Skeletal muscle satellite cell (primary cell): ENCODE data around the gene BFSP2.
"Not testable (repeated sequence)": the region's sequence is repeated elsewhere in the genome, so short reads cannot be mapped to it uniquely, and the experiment has no call there.

Experiments used
- H3K27me3 ChIP-seq: 2 replicates; pipeline ENCODE4 v1.7.0; 2013; ENCODE audit warnings: low read length; ENCODE audit not compliant: control insufficient read depth, insufficient read depth
- H3K36me3 ChIP-seq: 2 replicates; pipeline ENCODE4 v1.7.0; 2013; ENCODE audit warnings: mild to moderate bottlenecking, control low read depth, low read length; ENCODE audit not compliant: insufficient read depth
- H3K4me1 ChIP-seq: 2 replicates; pipeline ENCODE4 v1.7.0; 2013; ENCODE audit warnings: low read length; ENCODE audit not compliant: control insufficient read depth, insufficient read depth
- H3K4me2 ChIP-seq: 2 replicates; pipeline ENCODE4 v1.7.0; 2013; ENCODE audit warnings: mild to moderate bottlenecking, low read length
- H3K4me3 ChIP-seq: 2 replicates; pipeline ENCODE4 v1.7.0; 2013; ENCODE audit warnings: low read length
- H3K9ac ChIP-seq: 2 replicates; pipeline ENCODE4 v1.7.0; 2013; ENCODE audit warnings: mild to moderate bottlenecking, low read depth, low read length, moderate library complexity
- H3K9me3 ChIP-seq: replicated peaks from 2 replicates; pipeline ENCODE4 v1.7.0; 2013; ENCODE audit warnings: mild to moderate bottlenecking, control low read depth, low read length

The BFSP2 gene

GRCh38 chr3:133488785-133489367 lies 89.0 kb downstream of the BFSP2 start:
- Histone ChIP-seq H3K4me3 (no peak overlapping the region), H3K4me2 (peak overlapping the region; percentile 39), H3K4me1 (peaks cover 11% of the 10 kb centered on the region), H3K36me3 (no peaks in the 10 kb centered on the region), H3K27me3 (no peaks in the 10 kb centered on the region), H3K9ac (no peak overlapping the region), H3K9me3 (no peaks in the 10 kb centered on the region)

DNA sequence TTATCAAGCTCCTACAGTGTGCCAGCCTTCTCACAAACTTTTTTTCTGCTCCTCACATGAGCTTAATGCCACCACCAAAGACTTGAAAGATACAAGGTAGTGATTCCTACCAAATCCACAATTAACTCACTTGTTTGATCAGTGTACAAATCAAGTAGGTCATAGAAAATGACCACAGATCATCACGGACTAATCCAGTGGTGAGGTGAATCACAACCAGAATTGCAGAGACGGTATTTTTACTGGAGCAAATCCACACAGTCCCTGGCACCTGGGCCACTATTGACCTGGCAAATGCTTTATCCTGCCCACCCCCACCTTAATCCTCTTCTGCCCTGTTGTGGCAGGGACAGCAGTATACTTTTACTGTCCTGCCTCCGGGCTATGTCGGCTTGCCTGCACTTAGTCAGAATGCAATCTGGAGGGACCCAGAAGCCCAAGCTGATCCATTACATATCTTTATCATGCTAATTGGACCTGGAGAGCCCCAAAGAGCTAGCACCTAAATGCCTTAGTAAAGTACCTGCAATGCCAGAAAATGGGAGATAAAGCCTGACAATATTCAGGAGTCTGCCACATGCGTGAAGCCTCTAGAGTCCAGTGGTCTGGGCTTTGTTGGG lies 89.7 kb downstream of the BFSP2 start:
- Histone ChIP-seq H3K4me1 (peaks cover 11% of the 10 kb centered on the region), H3K4me3 (no peak overlapping the region), H3K4me2 (peak overlapping the region; percentile 39), H3K36me3 (no peaks in the 10 kb centered on the region), H3K9me3 (no peaks in the 10 kb centered on the region), H3K9ac (no peak overlapping the region), H3K27me3 (no peaks in the 10 kb centered on the region)

DNA sequence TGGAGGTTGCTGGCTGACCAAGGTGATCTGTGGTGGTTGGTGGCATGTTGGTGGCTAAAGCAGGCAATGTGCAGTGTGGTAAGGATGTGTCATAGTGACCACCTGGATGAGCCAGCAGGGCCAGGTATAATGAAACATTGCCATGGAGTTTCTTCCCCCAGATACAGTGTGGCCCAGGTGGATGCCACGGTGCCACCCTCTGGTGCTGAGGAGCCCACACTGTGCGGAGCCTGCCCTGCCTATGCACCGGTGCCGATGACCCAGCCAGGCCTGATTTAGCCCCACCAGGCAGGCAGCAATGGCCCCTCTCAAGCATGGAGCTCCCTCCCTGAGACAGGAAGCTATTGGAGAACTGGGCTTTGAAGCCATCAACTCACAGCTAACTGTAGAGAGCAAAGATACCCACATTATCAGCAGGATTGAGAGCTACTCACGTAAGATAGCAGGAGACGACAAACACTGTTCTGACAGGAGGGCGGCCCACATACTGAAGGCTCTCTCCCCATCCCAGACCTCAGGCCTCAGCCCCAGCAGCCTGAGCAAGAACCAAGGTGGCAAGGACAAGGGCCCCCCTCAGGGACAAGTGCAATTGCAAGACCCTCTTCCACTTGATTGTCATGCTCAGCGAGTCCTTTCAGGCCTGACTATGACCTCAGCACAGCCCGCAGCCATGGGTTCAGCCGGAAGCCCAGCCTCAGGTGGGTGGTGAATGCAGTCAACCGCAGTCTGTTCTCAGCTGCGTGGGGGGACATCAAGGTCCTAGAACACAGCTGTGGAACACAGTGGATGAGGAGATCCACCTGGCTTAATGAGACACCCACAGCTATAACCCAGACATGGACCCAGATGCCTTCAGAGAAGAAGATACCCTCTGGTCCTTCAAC lies 90.9 kb downstream of the BFSP2 start:
- Histone ChIP-seq H3K4me1 (peaks cover 11% of the 10 kb centered on the region), H3K9ac (no peak overlapping the region), H3K9me3 (no peaks in the 10 kb centered on the region), H3K4me3 (no peak overlapping the region), H3K36me3 (no peaks in the 10 kb centered on the region), H3K27me3 (no peaks in the 10 kb centered on the region), H3K4me2 (no peak overlapping the region)

GRCh38 chr3:133491481-133492059 lies 91.7 kb downstream of the BFSP2 start:
- no peaks in the 10 kb centered on the region for H3K27me3 ChIP-seq
- H3K4me1 ChIP-seq = peaks cover 11% of the 10 kb centered on the region
- no peaks in the 10 kb centered on the region for H3K9me3 ChIP-seq
- H3K9ac ChIP-seq = no peak overlapping the region
- no peaks in the 10 kb centered on the region for H3K36me3 ChIP-seq
- no peak overlapping the region for H3K4me2 ChIP-seq
- H3K4me3 ChIP-seq = no peak overlapping the region

DNA sequence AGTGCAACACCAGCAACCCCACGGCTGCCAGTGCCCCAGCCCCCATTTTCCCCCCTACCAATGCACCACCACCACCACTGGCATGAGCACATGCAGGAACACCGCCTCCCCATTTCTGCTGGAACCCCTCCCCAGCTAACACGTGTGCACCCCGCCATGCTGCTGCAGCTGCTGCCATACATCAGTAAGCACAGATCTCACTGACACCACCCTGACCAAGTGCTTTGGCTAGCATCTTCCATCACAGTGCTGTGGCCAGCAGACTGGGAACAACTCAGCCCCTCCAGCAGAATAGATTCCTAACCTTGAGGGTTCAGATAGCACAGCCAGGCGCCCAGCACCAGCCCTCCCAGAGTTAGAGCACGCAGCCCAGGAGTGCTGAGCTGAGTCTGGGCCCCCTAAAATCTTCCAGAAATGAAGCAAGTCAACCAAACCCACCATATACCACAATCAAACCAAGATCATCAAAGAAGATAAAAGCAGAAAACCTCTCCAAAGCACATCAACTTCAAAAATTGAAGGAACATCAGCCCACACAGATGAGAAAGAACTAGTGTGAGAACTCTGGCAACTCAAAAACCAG lies 92.4 kb downstream of the BFSP2 start:
- Histone ChIP-seq H3K9me3 (no peaks in the 10 kb centered on the region), H3K27me3 (no peaks in the 10 kb centered on the region), H3K4me2 (no peak overlapping the region), H3K4me3 (no peak overlapping the region), H3K4me1 (peaks cover 11% of the 10 kb centered on the region), H3K9ac (no peak overlapping the region), H3K36me3 (no peaks in the 10 kb centered on the region)

GRCh38 chr3:133494469-133494868 lies 94.6 kb downstream of the BFSP2 start:
- no peaks in the 10 kb centered on the region for H3K9me3 ChIP-seq
- H3K9ac ChIP-seq = no peak overlapping the region
- H3K36me3 ChIP-seq = no peaks in the 10 kb centered on the region
- no peak overlapping the region for H3K4me3 ChIP-seq
- H3K27me3 ChIP-seq = no peaks in the 10 kb centered on the region
- H3K4me1 ChIP-seq = peaks cover 4% of the 10 kb centered on the region
- H3K4me2 ChIP-seq = no peak overlapping the region

DNA sequence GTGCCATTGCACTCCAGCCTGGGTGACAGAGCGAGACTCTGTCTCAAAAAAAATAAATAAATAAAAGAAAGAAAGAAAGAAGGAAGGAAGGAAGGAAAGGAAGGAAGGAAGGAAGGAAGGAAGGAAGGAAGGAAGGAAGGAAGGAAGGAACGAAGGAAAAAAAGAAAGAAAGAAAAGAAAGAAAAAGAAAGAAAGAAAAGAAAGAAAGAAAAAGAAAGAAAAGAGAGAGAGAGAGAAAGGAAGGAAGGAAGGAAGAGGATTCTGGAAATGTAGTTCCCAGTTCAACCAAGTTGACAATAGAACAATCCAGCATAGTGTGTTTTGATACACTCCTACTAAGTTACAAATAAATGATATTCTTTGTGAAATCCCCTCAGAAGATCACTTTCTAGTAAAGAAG lies 102.7 kb downstream of the BFSP2 start:
- Histone ChIP-seq H3K4me1 (peaks cover 15% of the 10 kb centered on the region), H3K27me3 (peaks cover 13% of the 10 kb centered on the region)
- not testable (repeated sequence) for H3K36me3 ChIP-seq, H3K9me3 ChIP-seq, H3K4me3 ChIP-seq, H3K9ac ChIP-seq, H3K4me2 ChIP-seq

DNA sequence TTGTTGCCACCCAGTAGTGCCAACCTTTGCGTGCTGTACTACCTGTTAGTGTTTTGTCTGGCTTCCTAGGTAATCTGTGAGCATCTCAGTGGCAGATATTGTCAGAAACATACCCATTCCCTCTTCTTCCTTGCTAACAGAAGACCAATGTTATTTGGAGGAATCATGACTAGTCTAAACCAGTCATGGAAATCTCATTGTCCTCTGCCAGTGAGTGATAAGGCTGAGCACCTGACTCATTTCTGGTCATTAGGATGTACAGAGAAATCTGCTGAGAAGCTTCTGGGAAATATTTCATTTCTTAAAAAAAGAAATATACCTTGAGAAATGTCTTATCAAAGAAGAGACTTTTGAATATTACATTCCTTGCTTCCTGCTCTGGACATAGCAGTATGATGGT lies 103.6 kb downstream of the BFSP2 start:
- no peaks in the 10 kb centered on the region for H3K9me3 ChIP-seq
- peaks cover 13% of the 10 kb centered on the region for H3K27me3 ChIP-seq
- no peaks in the 10 kb centered on the region for H3K36me3 ChIP-seq
- no peak overlapping the region for H3K4me2 ChIP-seq
- H3K4me1 ChIP-seq = peaks cover 15% of the 10 kb centered on the region
- H3K9ac ChIP-seq = no peak overlapping the region
- H3K4me3 ChIP-seq = no peak overlapping the region

- Histone ChIP-seq H3K36me3 (no peaks in the 10 kb centered on the region), H3K27me3 (peaks cover 13% of the 10 kb centered on the region), H3K9ac (no peak overlapping the region), H3K9me3 (no peaks in the 10 kb centered on the region), H3K4me3 (no peak overlapping the region), H3K4me1 (peaks cover 15% of the 10 kb centered on the region), H3K4me2 (no peak overlapping the region)
Measured at GRCh38 chr3:133504736-133505135, 104.9 kb downstream of the BFSP2 start.

DNA sequence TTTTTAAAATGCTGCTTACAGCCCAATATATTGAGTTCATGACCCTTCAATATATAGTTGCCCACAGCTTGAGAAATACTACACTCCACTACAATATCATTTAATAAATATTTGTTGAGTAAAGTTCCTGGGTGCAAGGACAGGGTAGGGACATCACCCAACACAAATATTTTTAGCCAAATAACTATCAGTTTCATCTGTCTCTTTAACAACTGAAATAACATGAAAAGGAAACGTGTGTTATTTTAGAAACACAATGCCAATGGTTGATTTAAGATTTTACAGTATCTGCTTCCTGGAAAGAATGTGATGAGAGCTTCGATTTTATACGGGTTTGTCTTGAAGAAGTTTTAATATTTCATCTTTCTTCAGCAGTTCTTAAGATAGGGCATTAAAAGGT lies 106.0 kb downstream of the BFSP2 start:
- Histone ChIP-seq H3K36me3 (no peaks in the 10 kb centered on the region), H3K4me2 (peak overlapping the region; percentile 39), H3K9me3 (no peaks in the 10 kb centered on the region), H3K4me1 (peaks cover 15% of the 10 kb centered on the region), H3K4me3 (no peak overlapping the region), H3K27me3 (peaks cover 5% of the 10 kb centered on the region), H3K9ac (no peak overlapping the region)

- H3K4me2 ChIP-seq = peak overlapping the region; percentile 39
- H3K36me3 ChIP-seq = no peaks in the 10 kb centered on the region
- H3K4me3 ChIP-seq = no peak overlapping the region
- no peaks in the 10 kb centered on the region for H3K9me3 ChIP-seq
- peaks cover 15% of the 10 kb centered on the region for H3K4me1 ChIP-seq
- H3K27me3 ChIP-seq = peaks cover 4% of the 10 kb centered on the region
- H3K9ac ChIP-seq = no peak overlapping the region
Measured at GRCh38 chr3:133506215-133506901, 106.5 kb downstream of the BFSP2 start.
